Omental fat pad (tissue), 4 donors: Measurements from ENCODE around the gene NKX1-1. TPM values are rescaled to one million over a fixed set of nuclear protein-coding genes. Genes with fewer than 3 reads are reported as not detected.

Experiments
- ATAC-seq: fragments of 150-250 bp; one replicate; pipeline ENCODE4 v1.9.1; 2016; ENCODE audit warnings: mild to moderate bottlenecking, moderate library complexity; ENCODE audit not compliant: low FRiP score
- DNase-seq: peaks from one replicate; pipeline ENCODE4 v3.0.0-alpha.2; 2019; ENCODE audit warnings: low spot score
- total RNA-seq, 4 donors: library from RNA; depleted of rRNA; stranded (reverse); fragments of >200 nt; gene quantifications; one replicate each; pipeline ENCODE4 v1.1.0, GENCODE V29; 2016
- TF ChIP-seq, protein P1 (sequence below), 3 donors: fragments of 450-650 bp; IDR thresholded peaks; one replicate each; pipeline ENCODE4 v1.5.1; 2016 to 2017; ENCODE audit warnings: antibody characterized with exemption in 3 of 3, mild to moderate bottlenecking in 3 of 3, moderate library complexity in 2 of 3

Gene NKX1-1
- total RNA-seq, 4 donors from 2014 or later = not detected

- no peak for ATAC-seq
- DNase-seq = no peak
- TF ChIP-seq, protein P1, sequence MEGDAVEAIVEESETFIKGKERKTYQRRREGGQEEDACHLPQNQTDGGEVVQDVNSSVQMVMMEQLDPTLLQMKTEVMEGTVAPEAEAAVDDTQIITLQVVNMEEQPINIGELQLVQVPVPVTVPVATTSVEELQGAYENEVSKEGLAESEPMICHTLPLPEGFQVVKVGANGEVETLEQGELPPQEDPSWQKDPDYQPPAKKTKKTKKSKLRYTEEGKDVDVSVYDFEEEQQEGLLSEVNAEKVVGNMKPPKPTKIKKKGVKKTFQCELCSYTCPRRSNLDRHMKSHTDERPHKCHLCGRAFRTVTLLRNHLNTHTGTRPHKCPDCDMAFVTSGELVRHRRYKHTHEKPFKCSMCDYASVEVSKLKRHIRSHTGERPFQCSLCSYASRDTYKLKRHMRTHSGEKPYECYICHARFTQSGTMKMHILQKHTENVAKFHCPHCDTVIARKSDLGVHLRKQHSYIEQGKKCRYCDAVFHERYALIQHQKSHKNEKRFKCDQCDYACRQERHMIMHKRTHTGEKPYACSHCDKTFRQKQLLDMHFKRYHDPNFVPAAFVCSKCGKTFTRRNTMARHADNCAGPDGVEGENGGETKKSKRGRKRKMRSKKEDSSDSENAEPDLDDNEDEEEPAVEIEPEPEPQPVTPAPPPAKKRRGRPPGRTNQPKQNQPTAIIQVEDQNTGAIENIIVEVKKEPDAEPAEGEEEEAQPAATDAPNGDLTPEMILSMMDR (IDR thresholded peaks at IDR 0.05) = no peak
These were observed 47.7 kb downstream of the NKX1-1 start for GRCh38 chr4:1358421-1359143.

DNA sequence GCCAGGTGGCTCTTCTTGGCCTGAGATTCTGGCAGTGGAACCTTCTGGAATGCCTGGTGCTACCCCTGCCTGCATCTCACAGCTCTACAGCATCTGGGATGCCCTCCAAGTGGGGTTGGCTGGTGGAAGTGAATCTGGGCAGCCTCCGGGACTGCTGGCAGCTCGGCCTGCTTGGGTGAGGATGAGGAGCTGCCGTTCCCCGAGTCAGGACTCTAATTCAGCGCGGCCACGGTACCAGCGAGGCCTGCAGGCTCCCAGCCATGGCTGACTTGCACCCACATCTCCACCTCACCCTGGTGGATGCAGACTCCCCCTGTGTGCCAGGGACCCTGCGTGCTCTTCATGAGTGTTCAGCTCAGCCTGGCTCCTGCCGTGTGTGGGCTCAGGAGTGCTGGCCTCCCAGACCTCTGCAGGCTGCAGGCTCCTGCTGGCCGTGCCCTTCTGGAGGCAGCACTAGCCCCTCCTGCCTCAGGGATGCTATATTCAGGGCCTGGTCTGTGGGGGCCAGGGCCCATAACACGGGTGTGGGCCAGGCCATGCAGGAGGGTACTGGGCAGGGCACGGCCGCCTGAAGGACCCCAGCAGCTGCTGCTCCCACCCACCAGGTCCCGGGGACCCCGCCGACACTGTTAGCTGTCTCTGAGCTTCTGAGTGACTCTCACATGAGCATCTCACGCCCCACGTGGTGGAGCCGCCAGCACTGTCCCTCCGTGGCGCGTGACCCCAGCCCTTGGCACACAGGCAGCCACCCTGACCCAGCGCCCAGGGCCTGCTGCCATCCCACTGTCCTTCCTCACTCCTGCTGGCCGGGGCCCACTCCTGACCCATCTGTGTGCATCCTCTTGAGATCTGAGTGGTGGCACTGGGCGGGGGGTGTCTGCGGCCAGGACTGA is 48.6 kb downstream of the NKX1-1 start:
- DNase-seq (no peak), ATAC-seq (no peak)
- TF ChIP-seq, protein P1 (IDR thresholded peaks at IDR 0.05) = no peak

GRCh38 chr4:1356181-1356998 is 49.9 kb downstream of the NKX1-1 start:
- DNase-seq (peak; percentile 52), ATAC-seq (no peak)

GRCh38 chr4:1355378-1355777 is 50.9 kb downstream of the NKX1-1 start:
- no peak for ATAC-seq
- DNase-seq = no peak
- TF ChIP-seq, protein P1 (IDR thresholded peaks at IDR 0.05) = no peak

More at GRCh38 chr4:1356181-1356998, 49.9 kb downstream of the NKX1-1 start:
- TF ChIP-seq, protein P1 (IDR thresholded peaks at IDR 0.05) = peak in 1 of 3 donors; percentile 45

- TF ChIP-seq, protein P1 (IDR thresholded peaks at IDR 0.05) = no peak
- DNase-seq = no peak
- ATAC-seq = no peak
These were observed 51.3 kb downstream of the NKX1-1 start for GRCh38 chr4:1354983-1355275.

DNA sequence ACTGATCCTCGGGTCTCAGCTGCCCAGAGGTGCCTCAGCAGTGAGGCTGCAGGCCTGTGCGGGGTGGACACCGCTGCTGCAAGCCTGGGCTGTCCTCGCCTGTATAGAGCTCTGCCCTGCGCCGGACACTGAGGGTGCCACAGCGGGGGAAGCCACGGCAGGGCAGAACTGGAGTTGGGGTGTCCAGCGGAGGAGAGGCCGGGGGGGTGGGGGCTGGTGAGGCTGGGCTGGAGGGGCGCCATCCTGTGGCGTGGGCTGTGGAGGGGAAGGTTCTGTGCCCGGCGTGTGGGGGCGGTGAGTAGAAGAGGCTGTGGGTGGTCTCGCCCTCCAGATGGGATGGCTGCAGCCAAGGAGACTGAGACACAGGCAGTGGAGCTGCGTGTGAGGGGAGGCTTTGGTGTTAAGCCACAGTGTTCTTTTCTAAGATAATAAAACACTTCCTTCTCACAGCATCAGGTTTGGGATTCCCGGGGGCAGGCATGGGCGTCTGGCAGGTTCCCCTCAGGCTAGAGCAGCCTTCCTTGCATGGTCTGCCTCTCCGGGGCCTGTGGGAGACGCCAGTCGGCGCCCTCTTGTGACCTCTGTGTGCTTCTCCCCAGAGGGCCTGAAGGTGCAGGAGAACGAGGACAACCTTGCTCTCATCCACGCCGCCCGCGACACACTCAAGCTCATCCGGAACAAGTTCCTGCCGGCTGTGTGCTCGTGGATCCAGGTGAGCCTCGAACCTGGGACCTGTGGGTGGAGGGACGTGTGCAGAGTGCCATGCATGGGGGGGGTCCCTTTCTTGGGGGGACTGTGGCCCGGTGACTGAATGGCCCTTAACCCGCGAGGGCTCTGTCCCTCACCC is 51.9 kb downstream of the NKX1-1 start:
- TF ChIP-seq, protein P1 (IDR thresholded peaks at IDR 0.05) = no peak
- no peak for DNase-seq
- no peak for ATAC-seq
